Measurements from ENCODE around the gene EPSTI1. TPM values are rescaled to one million over a fixed set of nuclear protein-coding genes. Genes with fewer than 3 reads are reported as not detected.
"Not testable (repeated sequence)": the region's sequence is repeated elsewhere in the genome, so short reads cannot be mapped to it uniquely, and the experiment has no call there.

The EPSTI1 gene
- total RNA-seq, 4 donors from 2014 or later, result 3.8 to 12.8 (median 6.0) TPM

- Histone ChIP-seq H3K4me1 (peaks cover 2% of the 10 kb centered on the region in 2 donors), H3K9me3 (no peaks in the 10 kb centered on the region), H3K27ac (no peak overlapping the region), H3K27me3 (no peaks in the 10 kb centered on the region), H3K4me3 (replicated peaks in 1 of 3) (no peak overlapping the region), H3K36me3 (no peaks in the 10 kb centered on the region)
- TF ChIP-seq POLR2A (IDR thresholded peaks at IDR 0.05), result no peak
- TF ChIP-seq CTCF (IDR thresholded peaks at IDR 0.05), result no peak
- intact Hi-C loops (cut with DNase I), result no loop called here
- DNase-seq, result no peak
- 70 to 74% methylated on average over 2 of the region's 2 CpGs for WGBS, 2 donors
These were observed 7.5 kb upstream of the EPSTI1 start for GRCh38 chr13:42999491-42999890.

GRCh38 chr13:42997381-42997780, 5.3 kb upstream of the EPSTI1 start:
- 77 to 92% methylated on average over 2 of the region's 2 CpGs for WGBS, 2 donors
- intact Hi-C loops (cut with DNase I), result no loop called here
- no peak overlapping the region for H3K4me3 ChIP-seq (replicated peaks in 1 of 3)
- no peaks in the 10 kb centered on the region for H3K9me3 ChIP-seq
- no peak overlapping the region for H3K27ac ChIP-seq
- TF ChIP-seq CTCF (IDR thresholded peaks at IDR 0.05), result no peak
- H3K4me1 ChIP-seq, result peaks cover 0 to 5% of the 10 kb centered on the region in 2 donors
- no peak for DNase-seq
- no peaks in the 10 kb centered on the region for H3K36me3 ChIP-seq
- no peaks in the 10 kb centered on the region for H3K27me3 ChIP-seq

- WGBS, 2 donors, result 74 to 80% methylated on average over 3 of the region's 3 CpGs
- no peak for TF ChIP-seq CTCF (IDR thresholded peaks at IDR 0.05)
- TF ChIP-seq POLR2A (IDR thresholded peaks at IDR 0.05), result no peak
- no peaks in the 10 kb centered on the region for H3K36me3 ChIP-seq
These were observed 4.5 kb upstream of the EPSTI1 start for GRCh38 chr13:42996584-42996983.

GRCh38 chr13:42994878-42995277, 2.8 kb upstream of the EPSTI1 start:
- H3K36me3 ChIP-seq, result no peaks in the 10 kb centered on the region
- no peaks in the 10 kb centered on the region for H3K27me3 ChIP-seq
- intact Hi-C loops (cut with DNase I), result no loop called here
- H3K4me1 ChIP-seq, result peaks cover 12 to 15% of the 10 kb centered on the region in 2 donors
- no peaks in the 10 kb centered on the region for H3K9me3 ChIP-seq
- DNase-seq, result no peak
- H3K27ac ChIP-seq, result no peak overlapping the region
- no peak for TF ChIP-seq CTCF (IDR thresholded peaks at IDR 0.05)
- TF ChIP-seq POLR2A (IDR thresholded peaks at IDR 0.05), result no peak
- no peak overlapping the region for H3K4me3 ChIP-seq (replicated peaks in 1 of 3)
- WGBS, 2 donors, result 97% methylated on average over 1 of the region's 1 CpG

More at GRCh38 chr13:42996584-42996983, 4.5 kb upstream of the EPSTI1 start:
- no peak overlapping the region for H3K4me3 ChIP-seq (replicated peaks in 1 of 3)
- no peaks in the 10 kb centered on the region for H3K9me3 ChIP-seq
- no peak overlapping the region for H3K27ac ChIP-seq
- H3K27me3 ChIP-seq, result no peaks in the 10 kb centered on the region
- H3K4me1 ChIP-seq, result peaks cover 0 to 5% of the 10 kb centered on the region in 2 donors
- no peak for DNase-seq
- intact Hi-C loops (cut with DNase I), result no loop called here

GRCh38 chr13:42992764-42993122, 702 bp upstream of the EPSTI1 start:
- peak overlapping the region; percentile 58 to 88 (median 82) for H3K27ac ChIP-seq
- peak overlapping the region in 1 of 3 donors; percentile 77 for H3K4me3 ChIP-seq (replicated peaks in 1 of 3)
- WGBS, 2 donors, result 53 to 54% methylated on average over 4 of the region's 4 CpGs
- no peaks in the 10 kb centered on the region for H3K27me3 ChIP-seq
- no peak for DNase-seq
- no peaks in the 10 kb centered on the region for H3K9me3 ChIP-seq
- intact Hi-C loops (cut with DNase I), result no loop called here
- peaks cover 12 to 15% of the 10 kb centered on the region in 2 donors for H3K4me1 ChIP-seq
- no peak for TF ChIP-seq POLR2A (IDR thresholded peaks at IDR 0.05)
- TF ChIP-seq CTCF (IDR thresholded peaks at IDR 0.05), result no peak
- no peaks in the 10 kb centered on the region for H3K36me3 ChIP-seq

GRCh38 chr13:42991233-42991897, 676 bp downstream of the EPSTI1 start:
- H3K36me3 ChIP-seq; H3K27me3 ChIP-seq; DNase-seq; H3K9me3 ChIP-seq; intact Hi-C loops (cut with DNase I): not testable (repeated sequence)
- Histone ChIP-seq H3K4me3 (replicated peaks in 1 of 3) (peak overlapping the region; percentile 61 to 89 (median 77)), H3K27ac (peak overlapping the region; percentile 58 to 88 (median 82)), H3K4me1 (peaks cover 12 to 15% of the 10 kb centered on the region in 2 donors)
- 70 to 80% methylated on average over 15 of the region's 15 CpGs for WGBS, 2 donors
